Mucosa of descending colon (tissue), 3 donors: Measurements from ENCODE around the gene BTBD9. TPM values are rescaled to one million over a fixed set of nuclear protein-coding genes. Genes with fewer than 3 reads are reported as not detected.

Experiments
- ATAC-seq: fragments of 200-7000 bp; cut with Tn5 transposase; one replicate; pipeline ENCODE4 v1.9.1; 2020; ENCODE audit warnings: mild to moderate bottlenecking, moderate library complexity
- DNase-seq, 3 donors: peaks; one replicate each; pipeline ENCODE4 v3.0.0-alpha.2; 2020
- H3K36me3 ChIP-seq: fragments of 200-600 bp; one replicate; pipeline ENCODE4 v1.8.0; 2021; ENCODE audit warnings: low read depth, mild to moderate bottlenecking
- H3K4me1 ChIP-seq: fragments of 200-600 bp; one replicate; pipeline ENCODE4 v1.8.0; 2021; ENCODE audit warnings: low read depth, mild to moderate bottlenecking
- H3K4me3 ChIP-seq: fragments of 200-600 bp; one replicate; pipeline ENCODE4 v1.8.0; 2021; ENCODE audit warnings: mild to moderate bottlenecking
- H3K9me3 ChIP-seq: fragments of 200-600 bp; one replicate; pipeline ENCODE4 v1.8.0; 2021; ENCODE audit warnings: mild to moderate bottlenecking
- CTCF ChIP-seq: fragments of 200-600 bp; IDR thresholded peaks from one replicate; pipeline ENCODE4 v1.8.0; 2022; ENCODE audit warnings: antibody characterized with exemption, mild to moderate bottlenecking
- intact Hi-C, 2 donors: fragments of 100-400 bp; cut with DNase I in 1 of 2; cut with micrococcal nuclease in 1 of 2; formaldehyde crosslinking; loops; one replicate each; pipeline versions ENCODE4 v1.11.0 to v1.11.1; 2022; cut with DNase I, micrococcal nuclease
- total RNA-seq, 3 donors: library from RNA; stranded (reverse); fragmentation: NEBNext Ultra II Directional in 2 of 3; extraction: Animal tissue kit (Norgen Biotek cat#: 25700) in 2 of 3; gene quantifications; one replicate each; pipeline versions ENCODE4 v1.2.1 to v1.2.4, GENCODE V29; 2021 to 2023
- donor health status: DM: no; HTN: no; CAD: no; lungs with moderate emphysema.
- donor health status: DM: no; HTN: no; CAD: no.
- donor health status: DM: no; HTN: yes; CAD: no.

Gene BTBD9
- total RNA-seq, 3 donors from 2014 or later = 22.4 to 38.8 (median 23.9) TPM

DNA sequence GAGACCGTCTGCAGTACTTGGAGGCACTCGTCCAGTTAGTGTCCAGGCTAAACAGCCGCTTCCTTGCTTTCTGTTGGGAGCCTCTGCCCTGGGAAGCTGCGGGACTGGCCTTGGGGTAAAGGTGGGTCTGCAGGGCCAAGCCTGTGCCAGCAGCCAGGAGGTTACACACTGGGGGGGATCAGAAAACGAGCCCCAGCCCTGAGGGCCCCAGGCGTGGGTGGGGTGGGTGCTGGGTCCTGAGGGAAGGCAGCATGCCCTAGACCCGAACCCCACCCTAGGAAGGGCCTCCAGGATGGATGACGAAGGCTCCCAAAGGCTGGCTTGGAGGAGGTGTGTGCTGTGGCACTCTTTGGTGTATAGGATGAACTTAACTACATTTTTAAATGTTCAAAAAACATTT, 485.0 kb downstream of the BTBD9 start:
- Histone ChIP-seq H3K4me1 (no peaks in the 10 kb centered on the region), H3K4me3 (no peak overlapping the region), H3K9me3 (no peaks in the 10 kb centered on the region), H3K36me3 (no peaks in the 10 kb centered on the region)
- intact Hi-C loops = no loop called here
- DNase-seq = no peak
- ATAC-seq = no peak
- TF ChIP-seq CTCF = no peak

DNA sequence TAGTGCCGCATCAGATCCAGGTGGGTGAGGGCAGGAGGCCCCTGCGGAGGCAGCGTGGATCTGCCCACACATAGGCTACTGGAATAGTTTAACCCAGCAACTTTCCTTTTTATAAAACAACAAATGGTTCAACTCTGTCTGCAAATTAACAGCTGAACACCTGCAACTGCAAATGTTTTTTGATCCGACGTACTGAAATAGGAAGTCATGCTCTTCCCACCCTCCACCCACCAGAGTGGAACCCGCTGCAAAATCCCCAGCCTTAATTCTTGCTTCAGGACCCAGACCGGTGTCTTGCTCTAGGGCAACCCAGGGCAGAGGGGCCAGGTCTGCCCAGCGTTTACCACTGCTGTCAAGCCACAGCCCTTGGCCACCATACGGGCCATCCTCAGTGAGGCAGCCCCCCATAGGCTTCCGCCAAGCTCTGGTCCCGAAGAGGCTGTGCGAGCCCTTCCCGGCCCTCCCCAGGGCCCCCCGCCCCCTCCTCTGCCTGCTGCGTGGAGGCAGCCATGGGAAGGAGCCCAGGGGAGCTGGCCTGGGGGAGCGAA, 485.9 kb downstream of the BTBD9 start:
- no peaks in the 10 kb centered on the region for H3K4me1 ChIP-seq
- intact Hi-C loops = no loop called here
- H3K4me3 ChIP-seq = no peak overlapping the region
- H3K36me3 ChIP-seq = no peaks in the 10 kb centered on the region
- no peaks in the 10 kb centered on the region for H3K9me3 ChIP-seq
- DNase-seq (no peak), ATAC-seq (no peak)
- TF ChIP-seq CTCF = no peak

DNA sequence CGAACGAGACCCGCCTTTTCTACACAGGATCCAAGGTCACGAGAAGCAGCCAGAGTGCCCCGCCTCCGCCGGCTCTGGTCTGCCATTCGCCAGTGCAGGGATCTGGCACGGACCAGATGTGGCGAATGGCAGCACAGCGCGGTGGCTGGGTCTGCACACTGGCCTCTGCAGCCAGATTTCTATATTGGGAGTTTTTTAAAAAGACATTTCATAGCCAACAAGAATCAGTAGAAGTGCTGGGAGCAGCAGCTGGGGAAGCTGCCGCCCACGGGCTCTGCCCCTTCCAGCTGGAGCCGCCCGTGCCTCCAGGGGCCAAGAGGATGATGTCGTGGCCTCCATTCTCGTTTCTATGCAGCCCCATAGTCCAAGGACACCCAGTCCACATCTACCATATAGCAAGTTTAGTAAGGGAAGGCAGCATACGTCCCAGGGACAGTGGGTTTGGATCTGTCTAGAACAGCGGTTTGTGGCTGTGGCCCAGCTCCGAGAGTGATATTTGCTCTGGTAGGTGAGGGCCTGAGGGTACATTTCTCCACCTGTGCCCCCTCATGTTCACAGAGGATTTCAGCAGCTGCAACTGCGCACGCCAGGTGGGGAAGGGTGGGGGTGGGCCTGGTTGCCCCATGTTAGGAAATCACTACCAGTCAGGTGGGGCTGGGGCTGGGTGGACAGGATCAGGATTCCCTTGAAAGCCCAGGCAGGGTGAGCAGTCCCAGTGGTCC, 486.5 kb downstream of the BTBD9 start:
- no peaks in the 10 kb centered on the region for H3K9me3 ChIP-seq
- DNase-seq (no peak), ATAC-seq (no peak)
- TF ChIP-seq CTCF = no peak
- H3K4me1 ChIP-seq = no peaks in the 10 kb centered on the region
- intact Hi-C loops = no loop called here
- no peak overlapping the region for H3K4me3 ChIP-seq
- no peaks in the 10 kb centered on the region for H3K36me3 ChIP-seq

GRCh38 chr6:38152620-38153019, 487.1 kb downstream of the BTBD9 start:
- intact Hi-C loops = no loop called here
- H3K4me1 ChIP-seq = no peaks in the 10 kb centered on the region
- DNase-seq = no peak
- H3K9me3 ChIP-seq = no peaks in the 10 kb centered on the region
- no peak for TF ChIP-seq CTCF
- no peak for ATAC-seq
- no peaks in the 10 kb centered on the region for H3K36me3 ChIP-seq
- H3K4me3 ChIP-seq = no peak overlapping the region

- DNase-seq (no peak), ATAC-seq (no peak)
- H3K9me3 ChIP-seq = no peaks in the 10 kb centered on the region
- H3K4me3 ChIP-seq = no peak overlapping the region
- intact Hi-C loops = no loop called here
- TF ChIP-seq CTCF = no peak
- H3K36me3 ChIP-seq = no peaks in the 10 kb centered on the region
- H3K4me1 ChIP-seq = no peaks in the 10 kb centered on the region
Measured at GRCh38 chr6:38151580-38152500, 487.9 kb downstream of the BTBD9 start.
